Astrocyte (in vitro differentiated cells and primary cell): ENCODE data around the gene TGFB1. TPM values are rescaled to one million over a fixed set of nuclear protein-coding genes. Genes with fewer than 3 reads are reported as not detected.
A peak's percentile ranks its signal among the peaks of the same experiment; 100 is the strongest.

Experiments
- DNase-seq: peaks from one replicate; pipeline ENCODE4 v3.0.0-alpha.2; 2010; ENCODE audit warnings: low read depth
- FAIRE-seq: peaks from 2 replicates; lab custom pipeline; 2011; peaks lifted over from hg19 to GRCh38; lab: Jason Lieb, UNC
- H2AFZ ChIP-seq: 2 replicates; pipeline ENCODE4 v1.6.0; 2012; ENCODE audit warnings: low read depth, low read length, inconsistent platforms
- H3K27ac ChIP-seq: 2 replicates; pipeline ENCODE4 v1.5.1; 2011; ENCODE audit warnings: low read depth, low read length, inconsistent platforms
- H3K27me3 ChIP-seq: 2 replicates; pipeline ENCODE4 v1.6.0; 2011; ENCODE audit warnings: low read length, inconsistent platforms; ENCODE audit not compliant: insufficient read depth
- H3K36me3 ChIP-seq: 2 replicates; pipeline ENCODE4 v1.5.1; 2011; ENCODE audit warnings: low read length, inconsistent platforms; ENCODE audit not compliant: insufficient read depth
- H3K4me1 ChIP-seq: 2 replicates; pipeline ENCODE4 v1.5.1; 2011; ENCODE audit warnings: low read length, inconsistent platforms; ENCODE audit not compliant: insufficient read depth
- H3K4me2 ChIP-seq: 2 replicates; pipeline ENCODE4 v1.6.0; 2012; ENCODE audit warnings: low read length, inconsistent platforms
- H3K4me3 ChIP-seq: 2 replicates; pipeline ENCODE4 v1.5.1; 2011; ENCODE audit warnings: low read depth, mild to moderate bottlenecking, low read length, inconsistent platforms; ENCODE audit not compliant: insufficient read depth
- H3K79me2 ChIP-seq: 2 replicates; pipeline ENCODE4 v1.6.0; 2012; ENCODE audit warnings: mild to moderate bottlenecking, low read length, inconsistent platforms; ENCODE audit not compliant: insufficient read depth
- H3K9ac ChIP-seq: 2 replicates; pipeline ENCODE4 v1.6.0; 2012; ENCODE audit warnings: mild to moderate bottlenecking, low read length, inconsistent platforms
- H3K9me3 ChIP-seq: 2 replicates; pipeline ENCODE4 v1.5.1; 2012; ENCODE audit warnings: low read depth, mild to moderate bottlenecking, low read length, inconsistent platforms; ENCODE audit not compliant: insufficient read depth
- H4K20me1 ChIP-seq: 2 replicates; pipeline ENCODE4 v1.6.0; 2012; ENCODE audit warnings: low read length, inconsistent platforms; ENCODE audit not compliant: insufficient read depth
- H3K27ac Mint-ChIP-seq: one replicate; pipeline ENCODE4 v1.8.0; 2021; ENCODE audit warnings: mild to moderate bottlenecking, mixed read lengths; ENCODE audit not compliant: unreplicated experiment
- H3K27me3 Mint-ChIP-seq: one replicate; pipeline ENCODE4 v1.8.0; 2021; ENCODE audit warnings: low read depth, mixed read lengths; ENCODE audit not compliant: unreplicated experiment
- H3K36me3 Mint-ChIP-seq: one replicate; pipeline ENCODE4 v1.8.0; 2021; ENCODE audit warnings: low read depth, mixed read lengths; ENCODE audit not compliant: unreplicated experiment
- H3K4me1 Mint-ChIP-seq: one replicate; pipeline ENCODE4 v1.8.0; 2021; ENCODE audit warnings: low read depth, mixed read lengths; ENCODE audit not compliant: unreplicated experiment
- H3K4me3 Mint-ChIP-seq: one replicate; pipeline ENCODE4 v1.8.0; 2021; ENCODE audit warnings: mild to moderate bottlenecking, moderate library complexity, mixed read lengths; ENCODE audit not compliant: unreplicated experiment
- H3K9me3 Mint-ChIP-seq: one replicate; pipeline ENCODE4 v1.8.0; 2021; ENCODE audit warnings: mild to moderate bottlenecking, mixed read lengths; ENCODE audit not compliant: unreplicated experiment
- EZH2 ChIP-seq: IDR thresholded peaks from 2 replicates; pipeline ENCODE4 v1.6.1; 2012; ENCODE audit warnings: mild to moderate bottlenecking, low read length, inconsistent platforms; ENCODE audit not compliant: insufficient read depth
- total RNA-seq: library from RNA; stranded (reverse); gene quantifications from 2 replicates; pipeline ENCODE4 v1.2.1, GENCODE V29; 2021
- TF ChIP-seq, protein P1 (sequence below): IDR thresholded peaks from 2 replicates; pipeline ENCODE4 v1.5.1; 2011; ENCODE audit warnings: low read depth, mild to moderate bottlenecking, inconsistent platforms, low read length, moderate library complexity; ENCODE audit not compliant: insufficient read depth

Gene TGFB1
- total RNA-seq, 1 donor from 2014 or later: 155 TPM

DNA sequence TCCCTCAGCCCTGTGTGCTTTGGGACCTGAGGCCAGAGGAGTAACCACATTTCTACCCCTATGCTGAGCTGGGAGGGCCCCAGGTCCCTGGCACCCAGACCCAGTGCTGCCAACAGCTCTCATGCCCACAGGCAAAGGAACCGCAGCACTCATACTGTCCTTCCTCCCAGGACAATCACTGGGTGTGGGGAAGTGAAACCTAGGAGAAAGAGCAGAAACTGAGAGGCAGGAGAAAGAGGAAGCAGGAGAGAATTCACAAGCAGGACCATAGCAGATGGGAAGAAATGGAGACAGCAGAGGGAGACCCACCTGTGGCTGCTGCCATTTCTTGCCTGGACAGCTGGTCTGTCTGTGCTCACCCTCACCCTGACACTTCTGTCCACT is 24.9 kb downstream of the TGFB1 start:
- Histone ChIP-seq H3K4me3 (no peak overlapping the region), H4K20me1 (peaks cover 21% of the 10 kb centered on the region), H3K4me2 (peak overlapping the region; percentile 78), H3K9ac (peak overlapping the region; percentile 95), H3K79me2 (peaks cover 9% of the 10 kb centered on the region), H3K27ac (peak overlapping the region; percentile 100), H3K27me3 (no peaks in the 10 kb centered on the region), H3K9me3 (no peaks in the 10 kb centered on the region), H3K36me3 (peaks cover 23% of the 10 kb centered on the region), H3K4me1 (peaks cover 51% of the 10 kb centered on the region), H2AFZ (no peak overlapping the region)
- FAIRE-seq (no peak), DNase-seq (no peak)
- Mint-ChIP-seq H3K27me3 (no peaks in the 10 kb centered on the region), H3K27ac (peak overlapping the region; percentile 70), H3K4me3 (no peak overlapping the region), H3K36me3 (peaks cover 22% of the 10 kb centered on the region), H3K9me3 (no peaks in the 10 kb centered on the region), H3K4me1 (peaks cover 36% of the 10 kb centered on the region)
- TF ChIP-seq EZH2: no peak
- TF ChIP-seq, protein P1, sequence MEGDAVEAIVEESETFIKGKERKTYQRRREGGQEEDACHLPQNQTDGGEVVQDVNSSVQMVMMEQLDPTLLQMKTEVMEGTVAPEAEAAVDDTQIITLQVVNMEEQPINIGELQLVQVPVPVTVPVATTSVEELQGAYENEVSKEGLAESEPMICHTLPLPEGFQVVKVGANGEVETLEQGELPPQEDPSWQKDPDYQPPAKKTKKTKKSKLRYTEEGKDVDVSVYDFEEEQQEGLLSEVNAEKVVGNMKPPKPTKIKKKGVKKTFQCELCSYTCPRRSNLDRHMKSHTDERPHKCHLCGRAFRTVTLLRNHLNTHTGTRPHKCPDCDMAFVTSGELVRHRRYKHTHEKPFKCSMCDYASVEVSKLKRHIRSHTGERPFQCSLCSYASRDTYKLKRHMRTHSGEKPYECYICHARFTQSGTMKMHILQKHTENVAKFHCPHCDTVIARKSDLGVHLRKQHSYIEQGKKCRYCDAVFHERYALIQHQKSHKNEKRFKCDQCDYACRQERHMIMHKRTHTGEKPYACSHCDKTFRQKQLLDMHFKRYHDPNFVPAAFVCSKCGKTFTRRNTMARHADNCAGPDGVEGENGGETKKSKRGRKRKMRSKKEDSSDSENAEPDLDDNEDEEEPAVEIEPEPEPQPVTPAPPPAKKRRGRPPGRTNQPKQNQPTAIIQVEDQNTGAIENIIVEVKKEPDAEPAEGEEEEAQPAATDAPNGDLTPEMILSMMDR: no peak

DNA sequence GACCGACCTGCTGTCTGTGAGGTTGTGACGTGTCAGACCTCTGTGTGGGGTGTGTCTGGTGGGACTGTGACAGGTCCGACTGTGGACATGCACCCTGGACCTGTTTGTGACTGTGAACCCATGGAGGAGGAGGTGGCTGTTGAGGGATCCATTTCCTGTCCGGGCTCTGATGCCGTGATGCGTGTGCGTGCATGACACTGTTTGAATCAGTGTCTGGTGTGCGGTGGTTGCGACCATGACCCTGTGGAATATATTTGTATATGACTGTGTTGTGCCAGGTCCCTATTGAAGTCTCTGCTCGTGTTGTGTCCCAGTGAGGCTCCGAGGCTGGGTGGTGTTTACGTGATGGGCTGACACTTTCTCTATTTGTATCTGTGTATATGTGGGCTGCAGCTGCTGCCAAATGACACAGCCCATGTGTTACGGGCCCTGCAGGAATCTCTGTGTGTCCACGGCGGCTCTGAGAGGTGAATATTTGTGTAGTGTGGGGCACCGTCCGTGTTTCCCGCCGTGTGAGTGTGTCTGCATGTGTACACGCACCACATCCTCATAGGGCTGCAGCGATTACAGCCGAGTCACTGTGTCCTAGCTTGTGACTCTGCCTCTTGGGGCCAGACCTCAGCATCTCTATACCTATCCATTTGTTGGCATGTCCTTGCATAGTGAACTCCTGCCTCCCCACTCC is 25.4 kb downstream of the TGFB1 start:
- Mint-ChIP-seq H3K4me1 (peaks cover 39% of the 10 kb centered on the region), H3K9me3 (no peaks in the 10 kb centered on the region), H3K36me3 (peaks cover 22% of the 10 kb centered on the region), H3K4me3 (peak overlapping the region; percentile 23), H3K27ac (peak overlapping the region; percentile 70), H3K27me3 (no peaks in the 10 kb centered on the region)
- peaks cover 10% of the 10 kb centered on the region for H3K79me2 ChIP-seq
- H3K4me3 ChIP-seq: no peak overlapping the region
- no peaks in the 10 kb centered on the region for H3K27me3 ChIP-seq
- H3K27ac ChIP-seq: peak overlapping the region; percentile 100
- no peak for DNase-seq
- H3K4me1 ChIP-seq: peaks cover 57% of the 10 kb centered on the region
- no peak for TF ChIP-seq EZH2
- TF ChIP-seq, protein P1: no peak
- H2AFZ ChIP-seq: no peak overlapping the region
- peaks cover 18% of the 10 kb centered on the region for H3K36me3 ChIP-seq
- H3K9ac ChIP-seq: peak overlapping the region; percentile 95
- peak overlapping the region; percentile 78 for H3K4me2 ChIP-seq
- H3K9me3 ChIP-seq: no peaks in the 10 kb centered on the region
- peaks cover 15% of the 10 kb centered on the region for H4K20me1 ChIP-seq
- FAIRE-seq: no peak

DNA sequence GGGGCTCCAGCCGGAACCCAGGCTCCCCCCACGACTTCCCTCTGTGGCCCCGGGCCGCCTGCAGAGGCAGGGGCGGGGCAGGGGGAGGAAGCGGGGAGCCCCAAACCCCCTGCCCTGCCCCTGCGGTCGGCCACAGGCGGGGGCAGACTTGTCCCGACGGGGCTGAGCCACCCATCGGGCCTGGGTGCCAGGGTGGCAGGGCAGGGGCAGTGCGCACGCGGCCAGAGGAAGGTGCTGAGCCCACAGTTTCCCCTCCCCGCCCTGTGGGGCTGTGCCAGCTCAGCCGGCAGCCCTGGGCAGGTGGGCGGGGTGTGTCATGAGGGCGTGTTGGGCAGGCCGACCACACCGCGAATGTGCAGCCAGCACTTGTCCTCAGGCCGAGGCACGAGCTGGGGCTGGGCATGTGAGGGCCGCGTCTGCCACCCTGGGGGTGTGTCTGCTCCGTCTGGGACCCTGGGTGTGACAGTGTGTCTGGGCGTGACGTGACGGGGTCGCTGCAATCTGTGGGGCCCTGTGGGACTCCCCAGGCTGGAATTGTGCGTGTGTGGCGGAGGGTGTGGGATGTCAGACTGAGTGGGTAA is 26.1 kb downstream of the TGFB1 start:
- Histone ChIP-seq H4K20me1 (peaks cover 15% of the 10 kb centered on the region), H3K27me3 (no peaks in the 10 kb centered on the region), H3K79me2 (peaks cover 10% of the 10 kb centered on the region), H3K36me3 (peaks cover 18% of the 10 kb centered on the region), H3K27ac (peak overlapping the region; percentile 100), H3K4me1 (peaks cover 63% of the 10 kb centered on the region), H3K9ac (peak overlapping the region; percentile 95), H3K4me2 (peak overlapping the region; percentile 78), H3K9me3 (no peaks in the 10 kb centered on the region), H2AFZ (no peak overlapping the region), H3K4me3 (no peak overlapping the region)
- Mint-ChIP-seq H3K27ac (peak overlapping the region; percentile 63), H3K36me3 (peaks cover 22% of the 10 kb centered on the region), H3K4me1 (peaks cover 45% of the 10 kb centered on the region), H3K9me3 (no peaks in the 10 kb centered on the region), H3K4me3 (peak overlapping the region; percentile 23), H3K27me3 (no peaks in the 10 kb centered on the region)
- no peak for FAIRE-seq
- TF ChIP-seq EZH2: no peak
- TF ChIP-seq, protein P1: no peak
- DNase-seq: peak; percentile 58
